Parathyroid adenoma (tissue), 2 donors: ENCODE measurements around the gene GALNT5.
"Not testable (repeated sequence)": the region's sequence is repeated elsewhere in the genome, so short reads cannot be mapped to it uniquely, and the experiment has no call there.

Source experiments
- H2AFZ ChIP-seq: fragments of 300-600 bp; sonication (generic); one replicate; pipeline ENCODE4 v1.7.0; 2017; ENCODE audit warnings: antibody characterized with exemption, mild to moderate bottlenecking
- H3K27ac ChIP-seq: fragments of 300-600 bp; sonication (generic); one replicate; pipeline ENCODE4 v1.7.0; 2017
- H3K27me3 ChIP-seq: fragments of 300-600 bp; sonication (generic); one replicate; pipeline ENCODE4 v1.7.0; 2017; ENCODE audit warnings: low read length; ENCODE audit not compliant: control insufficient read depth, insufficient read depth
- H3K36me3 ChIP-seq: fragments of 300-600 bp; sonication (generic); one replicate; pipeline ENCODE4 v1.7.0; 2017; ENCODE audit warnings: low read length; ENCODE audit not compliant: control insufficient read depth, insufficient read depth
- H3K4me1 ChIP-seq: fragments of 300-600 bp; sonication (generic); one replicate; pipeline ENCODE4 v1.7.0; 2017; ENCODE audit warnings: control low read depth
- H3K4me2 ChIP-seq: fragments of 300-600 bp; sonication (generic); one replicate; pipeline ENCODE4 v1.7.0; 2017; ENCODE audit warnings: low read length
- H3K4me3 ChIP-seq: fragments of 300-600 bp; sonication (generic); one replicate; pipeline ENCODE4 v1.7.0; 2017; ENCODE audit warnings: low read depth, low read length
- H3K79me2 ChIP-seq: fragments of 300-600 bp; sonication (generic); one replicate; pipeline ENCODE4 v1.7.0; 2017; ENCODE audit warnings: control low read depth
- H3K9ac ChIP-seq: fragments of 300-600 bp; sonication (generic); one replicate; pipeline ENCODE4 v1.7.0; 2017; ENCODE audit warnings: mild to moderate bottlenecking
- H3K9me3 ChIP-seq: fragments of 300-600 bp; sonication (generic); one replicate; pipeline ENCODE4 v1.7.0; 2017; ENCODE audit warnings: low read length; ENCODE audit not compliant: control insufficient read depth
- CTCF ChIP-seq: fragments of 300-600 bp; sonication (generic); IDR thresholded peaks from one replicate; pipeline ENCODE4 v1.7.0; 2017; ENCODE audit warnings: antibody characterized with exemption, mild to moderate bottlenecking
- donor health status: primary hyperparathyroidism.

GALNT5 gene

GRCh38 chr2:157271590-157272203, 14.2 kb downstream of the GALNT5 start:
- no peaks in the 10 kb centered on the region for H3K4me1 ChIP-seq
- TF ChIP-seq CTCF, result no peak
- H2AFZ ChIP-seq, result no peak overlapping the region
- no peak overlapping the region for H3K27ac ChIP-seq
- no peak overlapping the region for H3K4me2 ChIP-seq
- no peaks in the 10 kb centered on the region for H3K9me3 ChIP-seq
- H3K27me3 ChIP-seq, result no peaks in the 10 kb centered on the region
- no peak overlapping the region for H3K9ac ChIP-seq
- H3K79me2 ChIP-seq, result no peaks in the 10 kb centered on the region
- no peaks in the 10 kb centered on the region for H3K36me3 ChIP-seq
- no peak overlapping the region for H3K4me3 ChIP-seq

- H3K36me3 ChIP-seq, H3K4me1 ChIP-seq, H3K27me3 ChIP-seq, H3K4me2 ChIP-seq, H3K79me2 ChIP-seq, H3K4me3 ChIP-seq, H2AFZ ChIP-seq, H3K27ac ChIP-seq, H3K9ac ChIP-seq, H3K9me3 ChIP-seq: not testable (repeated sequence)
Measured at GRCh38 chr2:157279311-157279710, 21.8 kb downstream of the GALNT5 start.

GRCh38 chr2:157281316-157281715, 23.8 kb downstream of the GALNT5 start:
- Histone ChIP-seq H2AFZ (no peak overlapping the region), H3K27ac (no peak overlapping the region), H3K27me3 (no peaks in the 10 kb centered on the region), H3K9ac (no peak overlapping the region), H3K79me2 (no peaks in the 10 kb centered on the region), H3K9me3 (no peaks in the 10 kb centered on the region), H3K4me3 (no peak overlapping the region), H3K36me3 (no peaks in the 10 kb centered on the region), H3K4me2 (no peak overlapping the region), H3K4me1 (no peaks in the 10 kb centered on the region)
- TF ChIP-seq CTCF, result no peak

GRCh38 chr2:157283468-157283867, 26.0 kb downstream of the GALNT5 start:
- Histone ChIP-seq H3K79me2 (no peaks in the 10 kb centered on the region), H3K27me3 (no peaks in the 10 kb centered on the region), H3K4me2 (no peak overlapping the region), H3K4me1 (no peaks in the 10 kb centered on the region), H3K36me3 (no peaks in the 10 kb centered on the region), H2AFZ (no peak overlapping the region), H3K9ac (no peak overlapping the region), H3K27ac (no peak overlapping the region), H3K9me3 (no peaks in the 10 kb centered on the region), H3K4me3 (no peak overlapping the region)
- TF ChIP-seq CTCF, result no peak

- TF ChIP-seq CTCF, result no peak
- Histone ChIP-seq H3K27ac (no peak overlapping the region), H3K36me3 (no peaks in the 10 kb centered on the region)
Measured at GRCh38 chr2:157287160-157287559, 29.7 kb downstream of the GALNT5 start.

More at GRCh38 chr2:157287160-157287559, 29.7 kb downstream of the GALNT5 start:
- H2AFZ ChIP-seq, result no peak overlapping the region
- H3K9me3 ChIP-seq, result no peaks in the 10 kb centered on the region
- H3K4me1 ChIP-seq, result no peaks in the 10 kb centered on the region
- H3K4me3 ChIP-seq, result no peak overlapping the region
- no peaks in the 10 kb centered on the region for H3K79me2 ChIP-seq
- no peak overlapping the region for H3K4me2 ChIP-seq
- H3K27me3 ChIP-seq, result no peaks in the 10 kb centered on the region
- H3K9ac ChIP-seq, result no peak overlapping the region
